OCI-LY7 (cell line): ENCODE data around the gene CARHSP1. TPM values are rescaled to one million over a fixed set of nuclear protein-coding genes. Genes with fewer than 3 reads are reported as not detected.

Experiments used
- BruUV-seq: library from RNA; stranded (reverse); fragments of 400-500 nt; replicated peaks from 2 replicates; lab custom pipeline; 2021; lab: Mats Ljungman, UMichigan
- CTCF ChIA-PET: fragments of 300-600 bp; sonication (Branson Sonifier 250); formaldehyde crosslinking; loops from one replicate; lab custom pipeline; 2022; ENCODE audit warnings: antibody characterized with exemption; ENCODE audit not compliant: unreplicated experiment; lab: Charles Lee
- POLR2A ChIA-PET: fragments of 300-600 bp; sonication (Branson Sonifier 250); formaldehyde crosslinking; loops from one replicate; lab custom pipeline; 2022; ENCODE audit warnings: antibody characterized with exemption; lab: Charles Lee
- DNase-seq: peaks from one replicate; pipeline ENCODE4 v3.0.0-alpha.2; 2015; ENCODE audit warnings: low spot score
- H2AFZ ChIP-seq: fragments of 200-600 bp; sonication (generic), shearing (Covaris generic); 2 replicates; pipeline ENCODE4 v1.6.1; 2014; ENCODE audit warnings: mild to moderate bottlenecking, antibody characterized with exemption, low read length, moderate library complexity
- H3K27ac ChIP-seq: fragments of 200-600 bp; sonication (generic); 2 replicates; pipeline ENCODE4 v1.5.1; 2014; ENCODE audit warnings: mixed run types, low read depth, mild to moderate bottlenecking, moderate library complexity, low read length, inconsistent platforms; ENCODE audit not compliant: poor library complexity, severe bottlenecking
- H3K36me3 ChIP-seq: fragments of 200-600 bp; sonication (generic); 2 replicates; pipeline ENCODE4 v1.6.1; 2014; ENCODE audit warnings: mild to moderate bottlenecking, antibody characterized with exemption, low read length, moderate library complexity, mixed read lengths; ENCODE audit not compliant: insufficient read depth
- H3K4me1 ChIP-seq: fragments of 200-600 bp; sonication (generic); 2 replicates; pipeline ENCODE4 v1.5.1; 2014; ENCODE audit warnings: mild to moderate bottlenecking, low read length; ENCODE audit not compliant: insufficient read depth, poor library complexity, severe bottlenecking
- H3K4me2 ChIP-seq: fragments of 200-600 bp; sonication (generic); 2 replicates; pipeline ENCODE4 v1.6.1; 2014; ENCODE audit warnings: mild to moderate bottlenecking, low read length
- H3K4me3 ChIP-seq: fragments of 200-600 bp; sonication (generic); 2 replicates; pipeline ENCODE4 v1.5.1; 2014; ENCODE audit warnings: mild to moderate bottlenecking, low read depth, low read length; ENCODE audit not compliant: poor library complexity, severe bottlenecking
- H3K79me2 ChIP-seq: fragments of 200-600 bp; sonication (generic); 2 replicates; pipeline ENCODE4 v1.6.1; 2016; ENCODE audit warnings: low read depth, mild to moderate bottlenecking, low read length, moderate library complexity, mixed read lengths; ENCODE audit not compliant: insufficient read depth
- H3K9me2 ChIP-seq: fragments of 200-600 bp; sonication (generic); 2 replicates; pipeline ENCODE4 v1.6.1; 2016; ENCODE audit warnings: mild to moderate bottlenecking, low read length, mixed read lengths; ENCODE audit not compliant: insufficient read depth
- H3K9me3 ChIP-seq: fragments of 200-600 bp; sonication (generic); 2 replicates; pipeline ENCODE4 v1.6.1; 2014; ENCODE audit warnings: mild to moderate bottlenecking, mixed run types, low read length, mixed read lengths
- H4K20me1 ChIP-seq: fragments of 200-600 bp; sonication (generic); 2 replicates; pipeline ENCODE4 v1.6.1; 2014; ENCODE audit warnings: mild to moderate bottlenecking, antibody characterized with exemption, low read length, moderate library complexity, mixed read lengths; ENCODE audit not compliant: insufficient read depth
- CTCF ChIP-seq: fragments of 200-600 bp; sonication (generic); conservative IDR thresholded peaks from 2 replicates; pipeline ENCODE4 v1.5.1; 2014; ENCODE audit warnings: mild to moderate bottlenecking, antibody characterized with exemption, low read length, moderate library complexity, mixed read lengths
- EZH2phosphoT487 ChIP-seq: fragments of 200-600 bp; sonication (generic); IDR thresholded peaks from 2 replicates; pipeline ENCODE4 v1.6.1; 2018; ENCODE audit warnings: low read depth, borderline replicate concordance, mild to moderate bottlenecking, mixed run types, antibody characterized with exemption, low read length, moderate library complexity, mixed read lengths
- intact Hi-C: fragments of 100-400 bp; cut with micrococcal nuclease; formaldehyde crosslinking; loops from one replicate; pipeline ENCODE4 v1.10.0; 2022; ENCODE audit not compliant: unreplicated experiment
- total RNA-seq, 2 experiments: library from RNA; depleted of rRNA in 1 of 2; stranded (reverse); fragments of >200 nt in 1 of 2; shearing (Covaris generic) in 1 of 2; gene quantifications; 2 replicates each; pipeline ENCODE4 v1.2.3, GENCODE V29; 2014 to 2022

CARHSP1 gene
- total RNA-seq, 2 experiments from 2014 or later, result 156 to 241 TPM

GRCh38 chr16:8850279-8850885, 18.4 kb downstream of the CARHSP1 start:
- no peak overlapping the region for H3K27ac ChIP-seq
- H3K4me2 ChIP-seq, result no peak overlapping the region
- peaks cover 98% of the 10 kb centered on the region for H3K36me3 ChIP-seq
- H3K9me3 ChIP-seq, result no peaks in the 10 kb centered on the region
- H3K9me2 ChIP-seq, result no peaks in the 10 kb centered on the region
- DNase-seq, result no peak
- no peaks in the 10 kb centered on the region for H4K20me1 ChIP-seq
- BruUV-seq, result no TSS peak
- H3K4me1 ChIP-seq, result no peaks in the 10 kb centered on the region
- intact Hi-C loops, result no loop called here
- ChIA-PET POLR2A (interaction anchor here (0.8 kb wide), 1 partner anchor 20 kb away, joined by 3 read pairs; no protein-coding TSS in a partner anchor), CTCF (interaction anchor here (1.2 kb wide), 1 partner anchor 19 kb away, joined by 3 read pairs; the partner anchor contains the start of gene CARHSP1)
- no peaks in the 10 kb centered on the region; the same call in 1 of the 2 replicates for H3K79me2 ChIP-seq
- no peak for TF ChIP-seq CTCF
- TF ChIP-seq EZH2phosphoT487, result no peak
- H2AFZ ChIP-seq, result no peak overlapping the region
- no peak overlapping the region for H3K4me3 ChIP-seq

- Histone ChIP-seq H3K36me3 (peaks cover 91% of the 10 kb centered on the region), H3K9me2 (no peaks in the 10 kb centered on the region), H3K9me3 (no peaks in the 10 kb centered on the region), H2AFZ (no peak overlapping the region), H3K4me1 (no peaks in the 10 kb centered on the region), H3K27ac (no peak overlapping the region), H3K79me2 (no peaks in the 10 kb centered on the region; the same call in 1 of the 2 replicates), H4K20me1 (no peaks in the 10 kb centered on the region), H3K4me2 (no peak overlapping the region), H3K4me3 (no peak overlapping the region)
- intact Hi-C loops, result no loop called here
- DNase-seq, result no peak
- CTCF ChIA-PET, result no interaction called here
- POLR2A ChIA-PET, result no interaction called here
- no peak for TF ChIP-seq EZH2phosphoT487
- TF ChIP-seq CTCF, result no peak
- no TSS peak for BruUV-seq
Measured at GRCh38 chr16:8849411-8850011, 19.3 kb downstream of the CARHSP1 start.

- Histone ChIP-seq H4K20me1 (no peaks in the 10 kb centered on the region), H3K9me2 (no peaks in the 10 kb centered on the region), H3K79me2 (no peaks in the 10 kb centered on the region; the same call in 1 of the 2 replicates), H3K4me2 (no peak overlapping the region), H3K27ac (no peak overlapping the region), H3K4me3 (no peak overlapping the region), H3K9me3 (no peaks in the 10 kb centered on the region), H3K36me3 (peaks cover 86% of the 10 kb centered on the region), H2AFZ (no peak overlapping the region), H3K4me1 (no peaks in the 10 kb centered on the region)
- no TSS peak for BruUV-seq
- intact Hi-C loops, result no loop called here
- POLR2A ChIA-PET, result interaction anchor here (0.6 kb wide), 1 partner anchor 226 kb away, joined by 6 read pairs; no protein-coding TSS in a partner anchor
- TF ChIP-seq EZH2phosphoT487, result no peak
- TF ChIP-seq CTCF, result no peak
- no peak for DNase-seq
- CTCF ChIA-PET, result no interaction called here
Measured at GRCh38 chr16:8848939-8849391, 19.8 kb downstream of the CARHSP1 start.
